Trophoblast cell (in vitro differentiated cells and primary cell): Measurements from ENCODE around the gene SLC30A9. TPM values are rescaled to one million over a fixed set of nuclear protein-coding genes. Genes with fewer than 3 reads are reported as not detected.

Experiments used
- DNase-seq, 2 donors: peaks; one replicate each; pipeline ENCODE4 v3.0.0-alpha.2; 2016
- H2AFZ ChIP-seq: 2 replicates; pipeline ENCODE4 v1.6.1; 2013; ENCODE audit warnings: low read length, moderate library complexity, mild to moderate bottlenecking; ENCODE audit not compliant: insufficient read depth, poor library complexity
- H2AK5ac ChIP-seq: 2 replicates; pipeline ENCODE4 v1.6.1; 2013; ENCODE audit warnings: mild to moderate bottlenecking, low read length
- H2BK120ac ChIP-seq: 2 replicates; pipeline ENCODE4 v1.6.1; 2013; ENCODE audit warnings: low read length, mild to moderate bottlenecking, moderate library complexity; ENCODE audit not compliant: insufficient read depth, poor library complexity
- H2BK12ac ChIP-seq: 2 replicates; pipeline ENCODE4 v1.6.1; 2013; ENCODE audit warnings: mild to moderate bottlenecking, low read length, moderate library complexity
- H2BK5ac ChIP-seq: 2 replicates; pipeline ENCODE4 v1.6.1; 2013; ENCODE audit warnings: low read length, low read depth, moderate library complexity, mild to moderate bottlenecking; ENCODE audit not compliant: poor library complexity
- H3K14ac ChIP-seq: 2 replicates; pipeline ENCODE4 v1.6.1; 2013; ENCODE audit warnings: mild to moderate bottlenecking, low read length
- H3K18ac ChIP-seq: 2 replicates; pipeline ENCODE4 v1.6.1; 2013; ENCODE audit warnings: mild to moderate bottlenecking, low read length
- H3K23ac ChIP-seq: 2 replicates; pipeline ENCODE4 v1.6.1; 2013; ENCODE audit warnings: low read length
- H3K27ac ChIP-seq: 2 replicates; pipeline ENCODE4 v1.5.1; 2013; ENCODE audit warnings: low read depth, mild to moderate bottlenecking, inconsistent platforms, low read length, moderate library complexity
- H3K27me3 ChIP-seq: 2 replicates; pipeline ENCODE4 v1.6.1; 2013; ENCODE audit warnings: inconsistent platforms, mild to moderate bottlenecking, low read length, moderate library complexity; ENCODE audit not compliant: insufficient read depth
- H3K36me3 ChIP-seq, 2 experiments: 1 replicate in 1 of 2; 2 replicates in 1 of 2; pipeline ENCODE4 v1.6.1; 2013; ENCODE audit warnings: low read length in 2 of 2, mild to moderate bottlenecking in 2 of 2, moderate library complexity in 1 of 2; ENCODE audit not compliant: insufficient read depth in 2 of 2, control insufficient read depth in 1 of 2
- H3K4ac ChIP-seq: 2 replicates; pipeline ENCODE4 v1.6.1; 2013; ENCODE audit warnings: low read depth, mild to moderate bottlenecking, low read length, moderate library complexity
- H3K4me1 ChIP-seq, 2 experiments: 1 replicate in 1 of 2; 2 replicates in 1 of 2; pipeline ENCODE4 v1.6.1; 2013; ENCODE audit warnings: low read length in 2 of 2, mild to moderate bottlenecking in 2 of 2, moderate library complexity in 1 of 2; ENCODE audit not compliant: insufficient read depth in 2 of 2, control insufficient read depth in 1 of 2
- H3K4me2 ChIP-seq: 2 replicates; pipeline ENCODE4 v1.6.1; 2013; ENCODE audit warnings: inconsistent platforms, mild to moderate bottlenecking, low read length, moderate library complexity
- H3K4me3 ChIP-seq: 2 replicates; pipeline ENCODE4 v1.5.1; 2013; ENCODE audit warnings: mild to moderate bottlenecking, low read depth, low read length, inconsistent platforms
- H3K79me1 ChIP-seq: one replicate; pipeline ENCODE4 v1.6.1; 2013; ENCODE audit warnings: low read length
- H3K79me2 ChIP-seq: 2 replicates; pipeline ENCODE4 v1.6.1; 2013; ENCODE audit warnings: low read length, mild to moderate bottlenecking; ENCODE audit not compliant: control insufficient read depth, insufficient read depth, poor library complexity
- H3K9ac ChIP-seq: 2 replicates; pipeline ENCODE4 v1.6.1; 2013; ENCODE audit warnings: mild to moderate bottlenecking, low read length
- H3K9me3 ChIP-seq: 2 replicates; pipeline ENCODE4 v1.6.1; 2013; ENCODE audit warnings: low read depth, mild to moderate bottlenecking, control low read depth, inconsistent platforms, low read length; ENCODE audit not compliant: insufficient read depth
- H4K12ac ChIP-seq: 2 replicates; pipeline ENCODE4 v1.6.1; 2013; ENCODE audit warnings: low read depth, mild to moderate bottlenecking, low read length, moderate library complexity
- H4K8ac ChIP-seq: 2 replicates; pipeline ENCODE4 v1.6.1; 2013; ENCODE audit warnings: low read depth, mild to moderate bottlenecking, low read length, moderate library complexity
- H4K91ac ChIP-seq: one replicate; pipeline ENCODE4 v1.6.1; 2013; ENCODE audit warnings: low read depth, mild to moderate bottlenecking, low read length, moderate library complexity
- WGBS: extraction: QIAGEN DNeasy Blood & Tissue Kit; methylation state at CpG from one replicate; pipeline ENCODE4 v1.1.7; 2013; ENCODE audit warnings: missing lambda C conversion rate; ENCODE audit not compliant: insufficient read length, insufficient coverage; ENCODE audit errors: extremely low coverage; 5-methylcytosine and 5-hydroxymethylcytosine counted together
- polyA plus RNA-seq: library from polyadenylated mRNA; stranded (reverse); fragments of 200-250 nt; gene quantifications from 2 replicates; pipeline ENCODE4 v1.2.3, GENCODE V29; 2013

The SLC30A9 gene
- 29.7 and 31.2 TPM in 2 replicates for polyA plus RNA-seq

GRCh38 chr4:41990365-41991111 is at the start of gene SLC30A9:
Gene SLC30A9 (plus strand): TSS chr4:41990530. CDS start chr4:41990652, 122 bp downstream.
- Histone ChIP-seq H3K18ac (peak within 1 kb of the TSS; percentile 89), H3K4ac (peak within 1 kb of the TSS; percentile 95), H3K79me1 (peaks cover 4% of the 10 kb centered on the region), H3K23ac (no peak within 1 kb of the TSS), H3K4me1 (peaks cover 6 to 8% of the 10 kb centered on the region in 2 experiments), H3K36me3 (peaks cover 0 to 2% of the 10 kb centered on the region in 2 experiments), H3K4me2 (peak within 1 kb of the TSS; percentile 77), H3K9ac (peak within 1 kb of the TSS; percentile 90), H4K91ac (peak within 1 kb of the TSS; percentile 77), H3K27ac (peak within 1 kb of the TSS; percentile 15), H2BK12ac (no peak within 1 kb of the TSS), H3K9me3 (no peaks in the 10 kb centered on the region), H3K27me3 (no peaks in the 10 kb centered on the region), H3K4me3 (peak within 1 kb of the TSS; percentile 96), H4K12ac (peak within 1 kb of the TSS; percentile 92), H3K14ac (peak within 1 kb of the TSS; percentile 85), H3K79me2 (peaks cover 10% of the 10 kb centered on the region), H2AK5ac (peak within 1 kb of the TSS; percentile 84), H2BK5ac (peak within 1 kb of the TSS; percentile 42), H2BK120ac (peak within 1 kb of the TSS; percentile 0), H4K8ac (peak within 1 kb of the TSS; percentile 93), H2AFZ (peak within 1 kb of the TSS; percentile 89)
- DNase-seq, result peak; percentile 93 to 97
- no CpG with 5 or more reads among the region's 64 CpGs for WGBS

DNA sequence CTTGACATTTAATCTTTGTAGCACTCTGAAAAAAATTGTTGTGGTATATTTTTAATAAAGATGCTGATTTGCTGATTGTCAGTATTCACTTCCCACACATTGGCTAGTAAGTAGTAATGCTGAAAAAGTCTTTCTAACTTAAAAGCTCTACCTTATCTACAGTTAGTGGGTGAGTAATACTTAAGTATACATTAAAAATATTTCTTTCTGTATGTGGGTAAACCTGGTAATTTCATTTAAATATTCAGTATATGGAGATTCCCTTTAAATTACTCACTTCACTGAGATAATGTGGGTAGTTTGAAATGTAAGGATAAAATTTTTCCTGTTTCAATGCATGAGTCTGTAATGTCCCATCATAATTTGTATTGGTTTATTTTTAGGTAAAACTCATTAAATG is 49.5 kb upstream of the SLC30A9 start:
- H3K4me1 ChIP-seq, result peaks cover 0 to 7% of the 10 kb centered on the region in 2 experiments
- no peak overlapping the region for H3K4me3 ChIP-seq
- no peak overlapping the region for H3K27ac ChIP-seq
- no peak overlapping the region for H2BK120ac ChIP-seq
- H3K27me3 ChIP-seq, result no peaks in the 10 kb centered on the region
- no peak overlapping the region for H3K18ac ChIP-seq
- H2BK5ac ChIP-seq, result no peak overlapping the region
- no peak overlapping the region for H2AK5ac ChIP-seq
- no peak overlapping the region for H3K23ac ChIP-seq
- H4K91ac ChIP-seq, result no peak overlapping the region
- no peak overlapping the region for H2AFZ ChIP-seq
- H4K8ac ChIP-seq, result no peak overlapping the region
- no peaks in the 10 kb centered on the region for H3K79me1 ChIP-seq
- H4K12ac ChIP-seq, result no peak overlapping the region
- H3K9me3 ChIP-seq, result no peaks in the 10 kb centered on the region
- no peak overlapping the region for H3K4ac ChIP-seq
- H3K9ac ChIP-seq, result no peak overlapping the region
- peaks cover 5% of the 10 kb centered on the region for H3K79me2 ChIP-seq
- no peak overlapping the region for H3K4me2 ChIP-seq
- H3K14ac ChIP-seq, result no peak overlapping the region
- no peak for DNase-seq
- H2BK12ac ChIP-seq, result no peak overlapping the region
- peaks cover 3 to 10% of the 10 kb centered on the region in 2 experiments for H3K36me3 ChIP-seq

DNA sequence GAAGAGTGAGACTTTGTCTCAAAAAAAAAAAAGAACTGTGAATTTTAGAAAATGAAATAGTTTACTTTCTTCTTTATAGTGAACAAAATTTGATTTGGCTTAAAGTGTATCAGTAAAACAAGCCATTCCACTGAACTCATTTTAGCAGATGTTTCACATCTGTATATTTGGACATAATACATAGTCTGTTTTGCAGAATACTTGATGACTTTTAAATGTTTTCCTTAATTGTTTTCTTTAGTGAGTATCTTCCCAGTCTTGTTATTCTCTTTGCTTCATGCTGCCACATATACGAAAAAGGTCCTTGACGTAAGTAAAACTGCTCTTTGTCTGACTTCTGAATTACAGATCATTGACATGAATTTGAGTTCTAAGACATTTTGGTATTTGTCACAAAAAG is 46.8 kb upstream of the SLC30A9 start:
- no peak overlapping the region for H3K4me2 ChIP-seq
- peaks cover 0 to 1% of the 10 kb centered on the region in 2 experiments for H3K4me1 ChIP-seq
- H2BK5ac ChIP-seq, result no peak overlapping the region
- H3K36me3 ChIP-seq, result peaks cover 3 to 8% of the 10 kb centered on the region in 2 experiments
- no CpG with 5 or more reads among the region's 2 CpGs for WGBS
- no peak overlapping the region for H2AFZ ChIP-seq
- H3K23ac ChIP-seq, result no peak overlapping the region
- no peak overlapping the region for H4K8ac ChIP-seq
- DNase-seq, result no peak
- no peak overlapping the region for H3K14ac ChIP-seq
- H2BK12ac ChIP-seq, result no peak overlapping the region
- no peaks in the 10 kb centered on the region for H3K79me2 ChIP-seq
- H3K4me3 ChIP-seq, result no peak overlapping the region
- H3K9ac ChIP-seq, result no peak overlapping the region
- no peaks in the 10 kb centered on the region for H3K9me3 ChIP-seq
- no peak overlapping the region for H2BK120ac ChIP-seq
- H3K27ac ChIP-seq, result no peak overlapping the region
- no peak overlapping the region for H4K12ac ChIP-seq
- no peak overlapping the region for H3K4ac ChIP-seq
- no peak overlapping the region for H3K18ac ChIP-seq
- H4K91ac ChIP-seq, result no peak overlapping the region
- H2AK5ac ChIP-seq, result no peak overlapping the region
- H3K27me3 ChIP-seq, result no peaks in the 10 kb centered on the region
- no peaks in the 10 kb centered on the region for H3K79me1 ChIP-seq

DNA sequence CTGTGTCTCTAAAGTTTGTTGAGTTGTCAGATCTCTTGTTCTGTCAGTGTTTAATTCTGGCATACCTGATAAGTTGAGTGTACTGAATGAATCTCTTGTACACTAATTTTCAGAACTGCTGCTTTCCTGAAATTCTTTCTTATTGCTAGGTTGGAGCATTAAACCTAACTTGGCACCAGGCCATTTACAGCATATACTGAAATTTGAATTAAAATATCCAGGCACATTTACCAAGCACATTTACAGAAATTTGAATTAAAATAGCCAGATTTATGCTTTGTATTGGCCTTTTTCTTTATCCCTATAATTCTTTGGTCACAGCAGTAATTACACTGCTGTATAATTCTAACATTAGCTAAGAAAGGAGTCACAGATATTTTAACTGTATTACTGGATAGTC is 46.2 kb upstream of the SLC30A9 start:
- no peak for DNase-seq
- no peak overlapping the region for H3K4me3 ChIP-seq
- no peak overlapping the region for H3K9ac ChIP-seq
- no peak overlapping the region for H2AFZ ChIP-seq
- H4K12ac ChIP-seq, result no peak overlapping the region
- H3K27me3 ChIP-seq, result no peaks in the 10 kb centered on the region
- H2AK5ac ChIP-seq, result no peak overlapping the region
- peaks cover 0 to under 1% of the 10 kb centered on the region in 2 experiments for H3K4me1 ChIP-seq
- H3K27ac ChIP-seq, result no peak overlapping the region
- H3K4ac ChIP-seq, result no peak overlapping the region
- peaks cover under 1 to 8% of the 10 kb centered on the region in 2 experiments for H3K36me3 ChIP-seq
- no peak overlapping the region for H2BK12ac ChIP-seq
- H3K14ac ChIP-seq, result no peak overlapping the region
- no peak overlapping the region for H4K8ac ChIP-seq
- H2BK5ac ChIP-seq, result no peak overlapping the region
- H2BK120ac ChIP-seq, result no peak overlapping the region
- no peak overlapping the region for H4K91ac ChIP-seq
- no peak overlapping the region for H3K18ac ChIP-seq
- H3K23ac ChIP-seq, result no peak overlapping the region
- H3K9me3 ChIP-seq, result no peaks in the 10 kb centered on the region
- no peaks in the 10 kb centered on the region for H3K79me1 ChIP-seq
- H3K4me2 ChIP-seq, result no peak overlapping the region
- H3K79me2 ChIP-seq, result no peaks in the 10 kb centered on the region
